PC-9 (cell line): ENCODE results near the gene ERG.

Source experiments
- CTCF ChIP-seq: fragments of 200-600 bp; sonication (generic); conservative IDR thresholded peaks from 2 replicates; pipeline ENCODE4 v1.6.1; 2017; ENCODE audit warnings: mixed run types, antibody characterized with exemption, mild to moderate bottlenecking, moderate library complexity
- EZH2 ChIP-seq: fragments of 200-600 bp; sonication (generic); IDR thresholded peaks from 2 replicates; pipeline ENCODE4 v1.8.0; 2017; ENCODE audit warnings: antibody characterized with exemption, low read depth

GRCh38 chr21:38490411-38491020 is 7.8 kb downstream of the ERG start:
- TF ChIP-seq CTCF (no peak), EZH2 (no peak)
